Thymus (tissue), 14 donors: ENCODE measurements around the gene GPBAR1. TPM values are rescaled to one million over a fixed set of nuclear protein-coding genes. Genes with fewer than 3 reads are reported as not detected.
A peak's percentile ranks its signal among the peaks of the same experiment; 100 is the strongest.

Experiments
- DNase-seq, 9 donors: peaks; one replicate each; pipeline ENCODE4 v3.0.0-alpha.2; 2013; ENCODE audit warnings: low spot score in 9 of 9, low read depth in 6 of 9, missing footprints in 1 of 9
- H3K27ac ChIP-seq, 2 donors: one replicate each; pipeline ENCODE4 v1.5.1; 2013; ENCODE audit warnings: control low read depth in 1 of 2, low read depth in 1 of 2, low read length in 1 of 2, mild to moderate bottlenecking in 1 of 2, moderate library complexity in 1 of 2
- H3K27me3 ChIP-seq, 2 donors: one replicate each; pipeline ENCODE4 v1.5.1; 2013; ENCODE audit warnings: low read length in 1 of 2; ENCODE audit not compliant: control insufficient read depth in 2 of 2, insufficient read depth in 1 of 2
- H3K36me3 ChIP-seq, 2 donors: one replicate each; pipeline ENCODE4 v1.5.1; 2013; ENCODE audit warnings: low read length in 1 of 2, mild to moderate bottlenecking in 1 of 2, moderate library complexity in 1 of 2; ENCODE audit not compliant: control insufficient read depth in 2 of 2, insufficient read depth in 2 of 2
- H3K4me1 ChIP-seq, 2 donors: one replicate each; pipeline ENCODE4 v1.5.1; 2013; ENCODE audit warnings: low read length in 2 of 2; ENCODE audit not compliant: control insufficient read depth in 2 of 2, insufficient read depth in 2 of 2
- H3K4me3 ChIP-seq, 2 donors: one replicate each; pipeline ENCODE4 v1.5.1; 2013; ENCODE audit warnings: low read length in 2 of 2, control low read depth in 1 of 2, mild to moderate bottlenecking in 1 of 2
- H3K9me3 ChIP-seq, 2 donors: one replicate each; pipeline ENCODE4 v1.5.1; 2013; ENCODE audit warnings: low read length in 1 of 2, mild to moderate bottlenecking in 1 of 2; ENCODE audit not compliant: control insufficient read depth in 2 of 2, insufficient read depth in 1 of 2
- WGBS: extraction: QIAGEN DNeasy Blood & Tissue Kit; methylation state at CpG from one replicate; pipeline ENCODE4 v1.1.7; 2013; 5-methylcytosine and 5-hydroxymethylcytosine counted together
- long read RNA-seq, 10 donors: transcript quantifications; one replicate each; lab custom pipeline, GENCODE V29; 2026
- polyA plus RNA-seq: library from polyadenylated mRNA; stranded (reverse); fragments of 200-250 nt; gene quantifications from one replicate; pipeline ENCODE4 v1.2.3, GENCODE V29; 2013
- total RNA-seq: library from RNA; stranded (reverse); fragments of 120-200 nt; gene quantifications from one replicate; pipeline ENCODE4 v1.2.4, GENCODE V29; 2013
- donor health status: healthy.

GPBAR1 gene, protein sequence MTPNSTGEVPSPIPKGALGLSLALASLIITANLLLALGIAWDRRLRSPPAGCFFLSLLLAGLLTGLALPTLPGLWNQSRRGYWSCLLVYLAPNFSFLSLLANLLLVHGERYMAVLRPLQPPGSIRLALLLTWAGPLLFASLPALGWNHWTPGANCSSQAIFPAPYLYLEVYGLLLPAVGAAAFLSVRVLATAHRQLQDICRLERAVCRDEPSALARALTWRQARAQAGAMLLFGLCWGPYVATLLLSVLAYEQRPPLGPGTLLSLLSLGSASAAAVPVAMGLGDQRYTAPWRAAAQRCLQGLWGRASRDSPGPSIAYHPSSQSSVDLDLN
- 0.28 TPM for total RNA-seq
- 1.0 TPM for polyA plus RNA-seq
- long read RNA-seq, donor 1: 0 reads
- long read RNA-seq, donor 2, partial matches to known transcripts: 0 of 2 reads
- long read RNA-seq, donor 2, other reads (novel, unspliced or antisense): 0 of 2 reads
- long read RNA-seq, donor 3, partial matches to known transcripts: 0 of 2 reads
- long read RNA-seq, donor 3, other reads (novel, unspliced or antisense): 0 of 2 reads
- long read RNA-seq, donor 4, partial matches to known transcripts: 0 of 1 reads
- long read RNA-seq, donor 4, other reads (novel, unspliced or antisense): 0 of 1 reads
- long read RNA-seq, donor 5: 0 reads
- long read RNA-seq, donor 6: 0 reads
- long read RNA-seq, donor 7: 0 reads
- long read RNA-seq, donor 8: 0 reads
- long read RNA-seq, donor 9: 0 reads
- long read RNA-seq, donor 10, partial matches to known transcripts: 0 of 1 reads
- long read RNA-seq, donor 10, other reads (novel, unspliced or antisense): 0 of 1 reads

DNA sequence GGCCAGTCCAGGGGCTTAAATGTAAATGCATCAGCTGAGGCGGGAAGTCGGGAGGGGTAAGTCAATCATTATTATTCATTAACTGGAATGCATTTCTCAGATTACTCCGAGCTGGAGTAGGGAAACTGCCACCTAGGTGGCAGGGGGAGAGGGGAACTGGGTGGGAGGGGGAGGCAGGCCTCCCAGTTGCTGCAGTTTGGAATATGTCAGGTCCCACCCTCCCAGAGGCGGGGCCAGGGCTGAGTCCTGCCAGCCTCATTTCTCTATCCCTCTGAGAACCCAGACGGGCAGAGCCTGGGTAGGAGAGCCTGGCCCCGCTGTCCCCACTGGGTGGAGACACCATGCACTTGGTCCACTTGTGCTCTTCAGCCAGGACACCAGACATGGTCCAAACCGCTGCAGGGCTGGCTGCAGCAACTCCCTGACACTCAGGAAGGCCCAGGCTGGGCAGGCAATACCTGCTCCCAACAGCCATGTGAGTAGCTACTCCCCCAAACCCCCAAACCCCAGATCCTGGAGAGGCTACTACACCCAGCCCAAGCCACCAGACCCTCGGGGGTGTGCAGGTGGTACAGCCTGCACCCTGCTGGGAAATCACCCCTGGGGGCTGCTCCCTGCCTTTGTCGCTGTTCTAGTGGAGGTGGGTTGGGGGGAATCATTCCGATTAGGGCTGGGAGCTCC, at the start of gene GPBAR1:
Gene GPBAR1, plus strand, starts transcription at position 274 of the 681 bp plus-strand sequence. CDS start 1,710 bp downstream, outside the sequence.
- Histone ChIP-seq H3K4me3 (no peak within 1 kb of the TSS), H3K36me3 (peaks cover 33 to 34% of the 10 kb centered on the region in 2 donors), H3K27ac (no peak within 1 kb of the TSS), H3K27me3 (no peaks in the 10 kb centered on the region), H3K9me3 (no peaks in the 10 kb centered on the region), H3K4me1 (peaks cover 0 to 11% of the 10 kb centered on the region in 2 donors)
- WGBS: 94% methylated on average over 10 of the region's 10 CpGs
- DNase-seq: no peak

DNA sequence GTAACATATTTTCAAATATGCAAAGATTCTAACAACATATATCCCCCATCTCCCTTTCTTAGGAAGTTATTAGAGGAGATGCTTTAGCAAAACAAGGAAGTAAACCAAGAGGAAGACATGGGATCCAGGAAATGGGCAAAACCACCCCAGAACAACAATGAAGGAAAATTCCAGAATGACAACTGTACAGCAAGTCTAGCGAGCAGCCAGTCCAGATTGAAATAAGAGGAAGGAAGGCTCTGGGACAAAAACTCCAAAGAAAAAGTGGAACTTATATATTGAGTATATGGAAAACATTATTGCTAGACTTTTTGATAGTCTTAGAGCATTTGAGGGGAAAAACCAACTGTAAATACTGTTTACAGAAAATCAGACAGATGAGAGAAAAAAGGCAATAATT, 46.7 kb upstream of the GPBAR1 start:
- Histone ChIP-seq H3K4me1 (peaks cover 8 to 16% of the 10 kb centered on the region in 2 donors), H3K27me3 (no peaks in the 10 kb centered on the region), H3K4me3 (no peak overlapping the region), H3K36me3 (no peaks in the 10 kb centered on the region), H3K27ac (no peak overlapping the region), H3K9me3 (peaks cover 0 to 3% of the 10 kb centered on the region in 2 donors)
- DNase-seq: no peak
- WGBS: 96% methylated on average over 1 of the region's 1 CpG

DNA sequence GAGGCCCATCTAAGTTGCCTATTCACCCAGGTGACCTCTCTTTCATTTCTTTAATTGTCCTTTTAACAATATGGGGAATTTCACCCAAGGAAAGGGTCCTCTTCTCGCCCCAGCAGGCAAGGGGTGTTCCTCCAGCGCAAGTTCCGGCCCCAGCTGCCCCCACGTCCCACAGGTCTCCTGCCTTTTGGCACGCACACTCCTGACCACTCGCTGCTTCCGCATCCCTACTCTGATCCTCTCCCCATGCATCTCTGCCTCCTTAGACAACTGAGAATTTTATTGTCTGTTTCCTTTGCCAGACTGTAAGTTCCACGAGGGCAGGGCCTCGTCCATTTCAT, 44.5 kb upstream of the GPBAR1 start:
- Histone ChIP-seq H3K27ac (peak overlapping the region; percentile 81 to 97), H3K4me1 (peaks cover 21 to 33% of the 10 kb centered on the region in 2 donors), H3K4me3 (peak overlapping the region; percentile 98 to 99), H3K27me3 (no peaks in the 10 kb centered on the region), H3K9me3 (peaks cover 0 to 3% of the 10 kb centered on the region in 2 donors), H3K36me3 (peaks cover 0 to 15% of the 10 kb centered on the region in 2 donors)
- DNase-seq: no peak
- WGBS: 85% methylated on average over 9 of the region's 9 CpGs

DNA sequence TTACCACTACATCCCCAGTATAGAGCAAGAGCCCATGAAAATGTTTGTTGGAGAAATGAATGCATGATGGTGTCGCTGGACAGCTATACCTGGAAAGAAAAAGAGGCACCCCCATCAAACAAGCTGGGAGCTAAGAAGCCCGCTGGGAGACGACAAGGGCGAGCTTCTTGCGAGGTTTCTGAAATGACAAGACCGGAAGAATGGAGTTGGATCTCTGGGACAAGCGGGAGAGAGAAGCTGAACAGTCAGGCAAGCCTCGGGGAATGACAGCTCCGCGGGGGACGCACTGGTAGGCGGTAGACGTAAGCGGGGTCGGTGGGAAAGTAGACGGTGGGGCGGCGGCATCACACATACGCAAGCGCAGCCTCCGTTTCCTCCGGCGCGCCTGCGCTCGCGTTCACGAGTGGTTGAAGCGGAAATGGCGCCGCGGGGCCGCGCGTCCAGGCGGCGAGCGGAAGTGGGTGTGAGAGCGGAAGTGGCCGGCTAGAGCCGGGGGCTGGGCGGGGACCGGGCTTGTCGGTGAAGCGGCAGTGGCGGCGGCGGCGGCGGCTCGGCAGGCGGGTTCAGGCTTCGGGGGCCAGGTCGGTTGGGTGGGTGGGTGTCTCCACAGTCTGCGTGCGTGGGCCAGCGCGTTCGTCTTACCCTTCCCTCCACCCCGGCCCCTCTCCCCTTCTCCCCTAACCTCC, 44.0 kb upstream of the GPBAR1 start, which contains the start of gene ARPC2:
Gene ARPC2, plus strand, starts transcription at position 516 of the 686 bp plus-strand sequence. CDS start 282 bp downstream, outside the sequence.
- Histone ChIP-seq H3K27ac (peak within 1 kb of the TSS; percentile 83 to 97), H3K36me3 (peaks cover 0 to 16% of the 10 kb centered on the region in 2 donors), H3K4me1 (peaks cover 22 to 35% of the 10 kb centered on the region in 2 donors), H3K27me3 (no peaks in the 10 kb centered on the region), H3K4me3 (peak within 1 kb of the TSS; percentile 98 to 99), H3K9me3 (peaks cover 0 to 3% of the 10 kb centered on the region in 2 donors)
- DNase-seq: peak; percentile 81 to 97 (median 93)
- WGBS: under 1% methylated on average over 60 of the region's 60 CpGs

DNA sequence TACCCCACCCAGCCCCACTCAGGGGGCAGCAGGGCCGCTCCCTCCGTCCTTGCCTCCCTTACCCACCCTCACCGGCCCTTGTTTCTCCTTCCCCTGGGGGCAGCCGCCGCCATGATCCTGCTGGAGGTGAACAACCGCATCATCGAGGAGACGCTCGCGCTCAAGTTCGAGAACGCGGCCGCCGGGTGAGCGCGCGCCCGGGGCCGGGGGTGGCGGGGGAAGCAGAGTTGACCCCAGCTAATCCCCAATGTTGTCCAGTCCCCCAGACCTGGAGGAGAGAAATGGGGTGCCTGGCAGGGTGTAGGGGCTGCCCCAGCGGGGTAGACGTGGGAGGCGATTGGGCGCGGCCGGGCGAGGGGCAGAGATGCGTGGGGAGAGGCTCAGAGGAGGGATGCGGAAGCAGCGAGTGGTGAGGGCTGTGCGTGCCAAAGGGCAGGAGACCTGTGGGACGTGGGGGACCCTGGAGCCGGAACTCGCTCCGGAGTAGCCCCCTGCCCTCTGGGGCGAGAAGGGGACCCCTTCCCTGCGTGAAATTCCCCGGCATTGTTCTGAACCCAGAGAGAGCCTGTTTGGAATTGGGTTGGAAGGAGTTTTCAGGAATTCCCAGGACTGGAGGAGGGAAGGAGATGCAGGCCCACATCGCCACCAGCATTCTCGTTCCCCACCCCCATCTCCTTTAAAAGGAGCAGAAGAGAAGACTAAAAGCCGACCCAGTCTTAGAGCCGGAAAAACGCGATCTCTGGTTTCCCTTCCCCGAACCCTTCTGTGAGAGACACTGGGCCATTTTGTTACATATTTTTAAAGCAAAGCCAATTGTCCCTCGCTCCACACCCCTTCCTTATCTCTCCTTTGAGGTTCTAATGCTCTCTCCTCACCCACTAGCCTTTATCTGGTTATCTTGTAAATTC, 43.2 kb upstream of the GPBAR1 start:
- DNase-seq: peak in 6 of 9 donors; percentile 21 to 67 (median 30)
- H3K4me1 ChIP-seq: peaks cover 23 to 39% of the 10 kb centered on the region in 2 donors
- WGBS: under 1% methylated on average over 47 of the region's 47 CpGs

DNA sequence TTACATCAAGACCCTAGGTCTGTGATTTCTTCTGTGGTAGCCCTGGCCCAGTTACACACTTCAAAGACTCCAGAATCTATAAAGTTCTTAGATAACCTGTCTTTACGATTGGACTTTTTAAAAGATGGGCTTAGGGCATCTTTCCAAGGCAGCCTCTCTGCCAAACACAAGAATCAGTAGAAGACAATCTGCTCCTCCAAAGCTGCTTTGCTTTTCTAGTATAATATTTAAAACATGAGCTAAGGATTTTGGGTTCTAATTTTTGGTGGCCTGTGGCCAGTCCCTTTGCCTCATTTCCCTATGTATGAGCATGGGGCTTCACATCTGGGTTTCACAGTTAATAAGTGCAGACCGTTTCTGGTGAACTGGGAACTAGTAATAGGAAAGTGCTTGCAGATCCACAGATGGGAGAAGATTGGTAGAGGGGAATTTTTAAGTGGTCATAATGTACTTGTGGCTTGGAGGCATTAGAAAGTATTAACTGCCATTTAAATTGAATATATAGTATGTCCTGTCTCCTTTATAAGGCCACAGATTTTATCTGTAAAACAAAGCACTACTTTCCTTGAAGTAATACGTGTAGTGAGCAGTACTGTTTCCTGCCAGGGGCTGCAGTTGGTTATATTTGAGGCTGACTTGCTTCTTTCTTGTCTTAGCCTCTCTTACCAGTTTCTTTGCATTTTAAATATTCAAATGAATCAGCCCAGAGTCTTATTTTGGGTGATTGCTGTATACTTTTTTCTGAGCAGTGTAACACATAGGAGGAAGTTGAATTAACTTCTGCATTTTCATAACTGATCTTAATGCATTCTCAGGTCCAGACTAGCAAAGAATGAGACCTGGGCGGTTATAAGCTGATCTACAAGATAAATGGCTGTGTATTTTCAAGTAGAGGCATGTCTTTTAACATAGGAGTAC, 42.3 kb upstream of the GPBAR1 start:
- peak in 5 of 9 donors; percentile 16 to 65 (median 26) for DNase-seq
- Histone ChIP-seq H3K9me3 (peaks cover 0 to 3% of the 10 kb centered on the region in 2 donors), H3K4me1 (peaks cover 25 to 45% of the 10 kb centered on the region in 2 donors), H3K36me3 (peaks cover 0 to 17% of the 10 kb centered on the region in 2 donors), H3K27ac (peak overlapping the region; percentile 83 to 97), H3K4me3 (peak overlapping the region; percentile 98 to 99), H3K27me3 (no peaks in the 10 kb centered on the region)
- WGBS: 4% methylated on average over 4 of the region's 4 CpGs

More for the DNA sequence above, 43.2 kb upstream of the GPBAR1 start:
- H3K4me3 ChIP-seq: peak overlapping the region; percentile 98 to 99
- no peaks in the 10 kb centered on the region for H3K27me3 ChIP-seq
- H3K36me3 ChIP-seq: peaks cover 0 to 16% of the 10 kb centered on the region in 2 donors
- peak overlapping the region; percentile 83 to 97 for H3K27ac ChIP-seq
- H3K9me3 ChIP-seq: peaks cover 0 to 3% of the 10 kb centered on the region in 2 donors

DNA sequence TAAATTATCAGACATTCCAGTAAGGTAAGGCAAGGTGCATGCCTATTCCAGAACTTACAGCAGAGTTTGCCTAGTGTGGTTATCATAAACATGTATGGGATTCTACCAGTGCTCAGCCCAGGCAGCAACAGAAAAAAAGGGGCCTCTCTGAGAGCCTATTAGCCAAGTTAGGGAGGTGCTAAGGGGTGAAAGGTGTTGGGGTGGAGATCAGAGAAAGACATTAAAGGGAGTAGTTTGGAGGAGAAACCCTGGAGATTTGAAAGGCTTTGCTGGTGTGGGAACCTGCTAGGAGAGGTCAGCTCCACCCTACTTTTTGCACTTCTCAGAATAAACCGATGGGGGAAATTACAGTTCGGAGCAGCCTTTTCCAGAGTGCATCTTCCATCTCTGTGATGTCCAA, 40.9 kb upstream of the GPBAR1 start:
- H3K4me1 ChIP-seq: peaks cover 25 to 48% of the 10 kb centered on the region in 2 donors
- DNase-seq: peak in 2 of 9 donors; percentile 8 to 16
- 49% methylated on average over 2 of the region's 2 CpGs for WGBS
- peak overlapping the region in 1 of 2 donors; percentile 83 for H3K27ac ChIP-seq
- H3K9me3 ChIP-seq: peaks cover 0 to 3% of the 10 kb centered on the region in 2 donors
- H3K4me3 ChIP-seq: peak overlapping the region in 1 of 2 donors; percentile 10
- H3K36me3 ChIP-seq: peaks cover 4 to 31% of the 10 kb centered on the region in 2 donors
- H3K27me3 ChIP-seq: no peaks in the 10 kb centered on the region
